Stimulated activated CD4-positive, alpha-beta T cell treated with anti-CD3 and anti-CD28 coated beads, Interleukin-4, amount 100 ng/mL, for 1 hour (primary cell): ENCODE results near the gene CBR4.
"Not testable (repeated sequence)": the region's sequence is repeated elsewhere in the genome, so short reads cannot be mapped to it uniquely, and the experiment has no call there.

Experiments used
- DNase-seq: peaks from one replicate; pipeline ENCODE4 v3.0.0-alpha.2; 2020

Gene CBR4

GRCh38 chr4:168992952-168993482 lies 17.0 kb downstream of the CBR4 start:
- DNase-seq = not testable (repeated sequence)

- DNase-seq = no peak
These were observed 28.1 kb downstream of the CBR4 start for GRCh38 chr4:168981942-168982341.

GRCh38 chr4:168981460-168981859 lies 28.6 kb downstream of the CBR4 start:
- DNase-seq = no peak

- DNase-seq = no peak
These were observed 30.7 kb downstream of the CBR4 start for GRCh38 chr4:168979338-168979737.

GRCh38 chr4:168978001-168978700 lies 31.9 kb downstream of the CBR4 start:
- DNase-seq = no peak

GRCh38 chr4:168972596-168972995 lies 37.5 kb downstream of the CBR4 start:
- DNase-seq = no peak

- no peak for DNase-seq
These were observed 49.3 kb downstream of the CBR4 start for GRCh38 chr4:168960716-168961115.

GRCh38 chr4:168955674-168956073 lies 54.4 kb downstream of the CBR4 start:
- DNase-seq = no peak

GRCh38 chr4:168952821-168953246 lies 57.2 kb downstream of the CBR4 start:
- not testable (repeated sequence) for DNase-seq

- no peak for DNase-seq
These were observed 64.8 kb downstream of the CBR4 start for GRCh38 chr4:168945291-168945690.

- DNase-seq = no peak
These were observed 67.1 kb downstream of the CBR4 start for GRCh38 chr4:168942985-168943384.
